Astrocyte (in vitro differentiated cells and primary cell): ENCODE results near the gene LRRK2. TPM values are rescaled to one million over a fixed set of nuclear protein-coding genes. Genes with fewer than 3 reads are reported as not detected.

Source experiments
- DNase-seq: peaks from one replicate; pipeline ENCODE4 v3.0.0-alpha.2; 2010; ENCODE audit warnings: low read depth
- FAIRE-seq: peaks from 2 replicates; lab custom pipeline; 2011; peaks lifted over from hg19 to GRCh38; lab: Jason Lieb, UNC
- H2AFZ ChIP-seq: 2 replicates; pipeline ENCODE4 v1.6.0; 2012; ENCODE audit warnings: low read depth, low read length, inconsistent platforms
- H3K27ac ChIP-seq: 2 replicates; pipeline ENCODE4 v1.5.1; 2011; ENCODE audit warnings: low read depth, low read length, inconsistent platforms
- H3K27me3 ChIP-seq: 2 replicates; pipeline ENCODE4 v1.6.0; 2011; ENCODE audit warnings: low read length, inconsistent platforms; ENCODE audit not compliant: insufficient read depth
- H3K36me3 ChIP-seq: 2 replicates; pipeline ENCODE4 v1.5.1; 2011; ENCODE audit warnings: low read length, inconsistent platforms; ENCODE audit not compliant: insufficient read depth
- H3K4me1 ChIP-seq: 2 replicates; pipeline ENCODE4 v1.5.1; 2011; ENCODE audit warnings: low read length, inconsistent platforms; ENCODE audit not compliant: insufficient read depth
- H3K4me2 ChIP-seq: 2 replicates; pipeline ENCODE4 v1.6.0; 2012; ENCODE audit warnings: low read length, inconsistent platforms
- H3K4me3 ChIP-seq: 2 replicates; pipeline ENCODE4 v1.5.1; 2011; ENCODE audit warnings: low read depth, mild to moderate bottlenecking, low read length, inconsistent platforms; ENCODE audit not compliant: insufficient read depth
- H3K79me2 ChIP-seq: 2 replicates; pipeline ENCODE4 v1.6.0; 2012; ENCODE audit warnings: mild to moderate bottlenecking, low read length, inconsistent platforms; ENCODE audit not compliant: insufficient read depth
- H3K9ac ChIP-seq: 2 replicates; pipeline ENCODE4 v1.6.0; 2012; ENCODE audit warnings: mild to moderate bottlenecking, low read length, inconsistent platforms
- H3K9me3 ChIP-seq: 2 replicates; pipeline ENCODE4 v1.5.1; 2012; ENCODE audit warnings: low read depth, mild to moderate bottlenecking, low read length, inconsistent platforms; ENCODE audit not compliant: insufficient read depth
- H4K20me1 ChIP-seq: 2 replicates; pipeline ENCODE4 v1.6.0; 2012; ENCODE audit warnings: low read length, inconsistent platforms; ENCODE audit not compliant: insufficient read depth
- H3K27ac Mint-ChIP-seq: one replicate; pipeline ENCODE4 v1.8.0; 2021; ENCODE audit warnings: mild to moderate bottlenecking, mixed read lengths; ENCODE audit not compliant: unreplicated experiment
- H3K27me3 Mint-ChIP-seq: one replicate; pipeline ENCODE4 v1.8.0; 2021; ENCODE audit warnings: low read depth, mixed read lengths; ENCODE audit not compliant: unreplicated experiment
- H3K36me3 Mint-ChIP-seq: one replicate; pipeline ENCODE4 v1.8.0; 2021; ENCODE audit warnings: low read depth, mixed read lengths; ENCODE audit not compliant: unreplicated experiment
- H3K4me1 Mint-ChIP-seq: one replicate; pipeline ENCODE4 v1.8.0; 2021; ENCODE audit warnings: low read depth, mixed read lengths; ENCODE audit not compliant: unreplicated experiment
- H3K4me3 Mint-ChIP-seq: one replicate; pipeline ENCODE4 v1.8.0; 2021; ENCODE audit warnings: mild to moderate bottlenecking, moderate library complexity, mixed read lengths; ENCODE audit not compliant: unreplicated experiment
- H3K9me3 Mint-ChIP-seq: one replicate; pipeline ENCODE4 v1.8.0; 2021; ENCODE audit warnings: mild to moderate bottlenecking, mixed read lengths; ENCODE audit not compliant: unreplicated experiment
- EZH2 ChIP-seq: IDR thresholded peaks from 2 replicates; pipeline ENCODE4 v1.6.1; 2012; ENCODE audit warnings: mild to moderate bottlenecking, low read length, inconsistent platforms; ENCODE audit not compliant: insufficient read depth
- total RNA-seq: library from RNA; stranded (reverse); gene quantifications from 2 replicates; pipeline ENCODE4 v1.2.1, GENCODE V29; 2021
- TF ChIP-seq, protein P1 (sequence below): IDR thresholded peaks from 2 replicates; pipeline ENCODE4 v1.5.1; 2011; ENCODE audit warnings: low read depth, mild to moderate bottlenecking, inconsistent platforms, low read length, moderate library complexity; ENCODE audit not compliant: insufficient read depth

Gene LRRK2
- total RNA-seq, 1 donor from 2014 or later: 0.02 TPM

DNA sequence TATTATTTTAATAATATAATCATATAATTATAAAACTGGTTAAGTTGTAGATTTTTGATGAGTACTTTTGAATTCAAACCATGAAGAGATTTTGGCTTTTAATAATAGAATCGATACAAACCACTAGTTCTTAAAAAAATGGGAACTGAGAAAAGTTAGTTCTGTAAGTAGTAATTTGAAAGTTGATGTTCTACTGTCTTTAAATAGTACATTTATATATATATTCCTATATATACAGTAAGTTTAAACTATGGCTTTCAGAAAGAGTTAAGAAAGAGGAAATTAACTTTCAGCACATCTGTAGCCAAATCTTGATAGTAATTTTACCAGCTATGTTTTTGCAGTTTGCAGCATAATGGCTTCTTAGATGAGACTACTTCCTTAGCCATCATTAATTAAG lies 7.8 kb downstream of the LRRK2 start:
- TF ChIP-seq EZH2: no peak
- TF ChIP-seq, protein P1, sequence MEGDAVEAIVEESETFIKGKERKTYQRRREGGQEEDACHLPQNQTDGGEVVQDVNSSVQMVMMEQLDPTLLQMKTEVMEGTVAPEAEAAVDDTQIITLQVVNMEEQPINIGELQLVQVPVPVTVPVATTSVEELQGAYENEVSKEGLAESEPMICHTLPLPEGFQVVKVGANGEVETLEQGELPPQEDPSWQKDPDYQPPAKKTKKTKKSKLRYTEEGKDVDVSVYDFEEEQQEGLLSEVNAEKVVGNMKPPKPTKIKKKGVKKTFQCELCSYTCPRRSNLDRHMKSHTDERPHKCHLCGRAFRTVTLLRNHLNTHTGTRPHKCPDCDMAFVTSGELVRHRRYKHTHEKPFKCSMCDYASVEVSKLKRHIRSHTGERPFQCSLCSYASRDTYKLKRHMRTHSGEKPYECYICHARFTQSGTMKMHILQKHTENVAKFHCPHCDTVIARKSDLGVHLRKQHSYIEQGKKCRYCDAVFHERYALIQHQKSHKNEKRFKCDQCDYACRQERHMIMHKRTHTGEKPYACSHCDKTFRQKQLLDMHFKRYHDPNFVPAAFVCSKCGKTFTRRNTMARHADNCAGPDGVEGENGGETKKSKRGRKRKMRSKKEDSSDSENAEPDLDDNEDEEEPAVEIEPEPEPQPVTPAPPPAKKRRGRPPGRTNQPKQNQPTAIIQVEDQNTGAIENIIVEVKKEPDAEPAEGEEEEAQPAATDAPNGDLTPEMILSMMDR: no peak

DNA sequence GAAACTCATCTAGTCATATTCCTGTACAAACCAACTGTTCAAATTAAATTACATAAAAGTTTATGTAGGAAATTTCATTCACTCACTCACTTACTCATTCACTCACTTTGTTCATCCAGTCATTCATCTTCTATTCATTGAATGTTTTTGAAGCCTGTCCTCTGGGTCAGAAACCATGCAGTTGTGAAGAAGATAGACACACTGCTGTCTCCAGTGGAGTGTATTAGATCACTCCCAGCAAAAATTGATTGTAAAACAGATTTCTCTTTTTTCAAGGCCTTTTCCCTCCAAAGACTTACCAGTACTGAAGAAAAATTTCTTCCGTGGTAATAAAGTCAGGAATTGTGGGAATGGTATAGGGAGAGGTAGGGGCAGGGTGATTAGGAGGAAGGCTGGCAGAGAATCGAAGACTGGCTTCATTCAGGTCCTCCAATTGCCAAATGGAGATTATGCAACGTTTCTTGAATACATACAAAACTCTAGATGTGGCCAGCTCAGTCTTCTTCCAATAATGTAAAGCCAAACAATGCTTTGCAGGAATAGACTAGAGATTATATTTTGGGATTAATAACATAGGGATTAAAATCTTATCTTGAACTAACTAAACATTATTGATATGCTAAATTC lies 9.1 kb downstream of the LRRK2 start:
- H3K79me2 ChIP-seq: no peaks in the 10 kb centered on the region
- no peaks in the 10 kb centered on the region for H3K4me1 Mint-ChIP-seq
- H3K27me3 ChIP-seq: no peaks in the 10 kb centered on the region
- H3K4me3 ChIP-seq: no peak overlapping the region
- H3K27ac ChIP-seq: no peak overlapping the region
- no peaks in the 10 kb centered on the region for H3K9me3 ChIP-seq
- no peak for FAIRE-seq
- no peaks in the 10 kb centered on the region for H3K27me3 Mint-ChIP-seq
- H3K27ac Mint-ChIP-seq: no peak overlapping the region
- H3K4me2 ChIP-seq: no peak overlapping the region
- no peak overlapping the region for H3K4me3 Mint-ChIP-seq
- no peak overlapping the region for H3K9ac ChIP-seq
- no peaks in the 10 kb centered on the region for H3K36me3 Mint-ChIP-seq
- no peaks in the 10 kb centered on the region for H3K36me3 ChIP-seq
- H3K9me3 Mint-ChIP-seq: peaks cover 1% of the 10 kb centered on the region
- TF ChIP-seq, protein P1: no peak
- TF ChIP-seq EZH2: no peak
- no peak for DNase-seq
- H4K20me1 ChIP-seq: no peaks in the 10 kb centered on the region
- H3K4me1 ChIP-seq: no peaks in the 10 kb centered on the region
- H2AFZ ChIP-seq: no peak overlapping the region

More for the DNA sequence above, 7.8 kb downstream of the LRRK2 start:
- Histone ChIP-seq H3K4me3 (no peak overlapping the region), H3K27me3 (no peaks in the 10 kb centered on the region), H3K27ac (no peak overlapping the region), H3K79me2 (no peaks in the 10 kb centered on the region), H3K4me2 (no peak overlapping the region), H3K9ac (no peak overlapping the region), H2AFZ (no peak overlapping the region), H3K36me3 (no peaks in the 10 kb centered on the region), H3K9me3 (no peaks in the 10 kb centered on the region), H4K20me1 (no peaks in the 10 kb centered on the region), H3K4me1 (no peaks in the 10 kb centered on the region)
- H3K4me3 Mint-ChIP-seq: no peak overlapping the region
- no peaks in the 10 kb centered on the region for H3K27me3 Mint-ChIP-seq
- no peaks in the 10 kb centered on the region for H3K4me1 Mint-ChIP-seq
- H3K9me3 Mint-ChIP-seq: peaks cover 1% of the 10 kb centered on the region
- DNase-seq: no peak
- H3K27ac Mint-ChIP-seq: no peak overlapping the region
- H3K36me3 Mint-ChIP-seq: no peaks in the 10 kb centered on the region
- no peak for FAIRE-seq

DNA sequence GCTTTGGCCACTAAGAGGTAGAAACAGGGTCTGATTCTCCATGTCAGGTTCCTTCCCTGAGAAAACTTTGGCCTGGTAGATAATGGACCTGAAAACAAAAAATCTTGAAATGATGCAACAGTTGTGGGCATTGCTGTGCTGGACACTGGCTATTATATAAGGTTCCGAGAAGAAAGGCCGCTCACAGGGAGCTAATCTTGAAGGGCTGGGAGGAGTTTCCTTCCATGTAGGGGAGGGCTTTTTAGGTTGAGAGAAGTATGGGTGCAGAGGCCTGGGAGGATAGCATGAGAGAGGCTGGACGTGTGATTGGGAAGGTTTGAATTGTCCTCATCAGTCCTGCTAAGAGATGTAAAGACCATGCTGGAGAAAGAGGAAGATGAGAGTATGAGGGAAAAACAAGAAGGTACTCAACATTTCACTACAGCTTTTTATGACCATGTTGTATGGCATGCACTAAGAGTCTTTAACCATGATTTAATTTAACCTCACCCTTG lies 11.6 kb downstream of the LRRK2 start:
- Histone ChIP-seq H2AFZ (no peak overlapping the region), H3K4me3 (no peak overlapping the region), H3K36me3 (no peaks in the 10 kb centered on the region), H3K4me1 (no peaks in the 10 kb centered on the region), H3K27ac (no peak overlapping the region), H3K9ac (no peak overlapping the region), H3K79me2 (no peaks in the 10 kb centered on the region), H3K27me3 (no peaks in the 10 kb centered on the region), H4K20me1 (no peaks in the 10 kb centered on the region), H3K4me2 (no peak overlapping the region), H3K9me3 (no peaks in the 10 kb centered on the region)
- Mint-ChIP-seq H3K4me3 (no peak overlapping the region), H3K36me3 (no peaks in the 10 kb centered on the region), H3K4me1 (no peaks in the 10 kb centered on the region), H3K27ac (no peak overlapping the region), H3K9me3 (peaks cover 1% of the 10 kb centered on the region), H3K27me3 (no peaks in the 10 kb centered on the region)
- FAIRE-seq (no peak), DNase-seq (no peak)
- no peak for TF ChIP-seq EZH2
- TF ChIP-seq, protein P1: no peak
